Mononuclear cell (primary cell): Measurements from ENCODE around the gene FBP1. TPM values are rescaled to one million over a fixed set of nuclear protein-coding genes. Genes with fewer than 3 reads are reported as not detected.

Experiments
- H3K27me3 ChIP-seq: 2 replicates; pipeline ENCODE4 v1.6.0; 2011; ENCODE audit warnings: low read length, control low read depth; ENCODE audit not compliant: insufficient read depth
- H3K4me1 ChIP-seq: 2 replicates; pipeline ENCODE4 v1.5.1; 2011; ENCODE audit warnings: mild to moderate bottlenecking, low read length, control low read depth; ENCODE audit not compliant: insufficient read depth
- H3K4me3 ChIP-seq: 2 replicates; pipeline ENCODE4 v1.5.1; 2011; ENCODE audit warnings: mild to moderate bottlenecking, low read length, moderate library complexity
- H3K9me3 ChIP-seq: 2 replicates; pipeline ENCODE4 v1.5.1; 2011; ENCODE audit warnings: low read depth, mild to moderate bottlenecking, control low read depth, low read length
- total RNA-seq: library from RNA; depleted of rRNA; stranded (reverse); fragments of >200 nt; gene quantifications from one replicate; pipeline ENCODE4 v1.2.3, GENCODE V29; 2012

FBP1 gene
- total RNA-seq, 1 donor = 12.2 TPM

DNA sequence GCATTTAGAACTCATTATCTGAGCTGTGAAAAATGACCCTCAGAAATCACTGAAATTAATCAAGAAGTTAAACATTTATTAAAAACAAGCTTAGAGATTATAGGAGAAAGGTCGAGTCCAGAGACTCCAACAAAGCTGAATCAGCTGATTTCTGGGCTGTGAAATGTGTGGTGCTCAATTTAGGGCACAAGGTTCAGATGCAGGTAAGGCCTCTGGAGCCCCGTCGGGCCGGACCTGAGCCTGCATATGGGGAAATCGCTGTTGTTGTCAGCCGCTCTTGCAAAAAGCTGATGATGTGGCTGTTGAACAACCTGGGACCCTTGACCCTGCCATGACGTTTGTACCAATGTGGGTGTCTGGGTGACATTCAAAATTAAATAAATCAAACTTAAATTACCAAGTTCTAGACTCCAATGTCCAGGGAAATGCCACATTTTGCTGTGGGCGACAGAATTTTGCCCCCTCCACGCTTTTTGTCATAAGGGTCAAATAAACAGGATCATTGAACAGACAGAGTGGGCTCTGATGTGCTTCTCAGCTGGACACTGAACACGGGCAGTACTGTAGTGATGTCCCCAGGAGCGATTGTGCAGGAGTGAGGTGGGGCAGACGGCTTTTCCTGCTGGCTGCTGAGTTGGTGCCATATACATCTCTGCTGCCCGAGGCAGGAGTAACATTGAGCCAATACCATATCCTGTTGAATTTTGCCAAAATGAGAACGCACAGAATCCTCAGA is 27.2 kb upstream of the FBP1 start:
- no peak overlapping the region for H3K4me3 ChIP-seq
- H3K27me3 ChIP-seq = no peaks in the 10 kb centered on the region
- H3K4me1 ChIP-seq = peaks cover 25% of the 10 kb centered on the region
- no peaks in the 10 kb centered on the region for H3K9me3 ChIP-seq

DNA sequence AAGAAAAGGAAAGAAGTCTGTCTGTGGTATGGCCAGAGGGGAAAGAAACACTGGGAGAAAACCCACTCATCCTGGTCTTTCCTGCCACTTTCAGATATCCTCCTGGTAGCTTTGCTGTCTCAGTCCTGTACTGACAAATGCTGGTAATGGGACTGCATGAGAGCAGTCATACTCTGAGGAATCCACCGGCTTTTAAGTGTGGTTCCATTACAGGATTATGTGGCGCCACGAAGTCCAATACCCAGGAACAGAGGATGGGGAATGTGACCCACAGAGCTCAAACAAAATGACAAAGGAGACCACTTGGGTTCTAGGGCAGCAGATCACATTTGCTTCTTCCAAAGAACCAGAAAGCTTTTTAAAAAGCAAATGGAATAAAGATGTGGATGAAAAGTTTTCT is 26.3 kb upstream of the FBP1 start:
- Histone ChIP-seq H3K4me1 (peaks cover 25% of the 10 kb centered on the region), H3K27me3 (no peaks in the 10 kb centered on the region), H3K4me3 (no peak overlapping the region), H3K9me3 (no peaks in the 10 kb centered on the region)

DNA sequence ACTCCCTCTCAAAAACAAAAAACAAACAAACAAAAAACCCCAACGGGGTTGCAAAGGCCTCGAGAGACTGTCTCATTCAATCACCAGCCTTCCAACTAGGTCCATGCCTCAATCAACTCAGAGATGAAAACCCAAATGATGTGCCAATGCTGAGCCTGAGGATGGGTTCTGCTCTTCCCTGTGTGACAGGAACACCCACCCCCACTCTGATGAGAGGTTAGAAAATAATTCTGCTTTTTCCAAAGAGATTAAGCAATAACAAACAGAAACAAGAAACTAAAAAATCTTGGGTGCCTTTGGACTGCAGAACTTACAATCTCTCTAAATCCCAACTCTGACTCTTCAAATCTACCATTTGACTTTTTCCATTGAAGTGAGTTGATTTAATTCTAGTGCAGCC is 25.5 kb upstream of the FBP1 start:
- H3K27me3 ChIP-seq = no peaks in the 10 kb centered on the region
- no peaks in the 10 kb centered on the region for H3K9me3 ChIP-seq
- no peak overlapping the region for H3K4me3 ChIP-seq
- peaks cover 25% of the 10 kb centered on the region for H3K4me1 ChIP-seq

DNA sequence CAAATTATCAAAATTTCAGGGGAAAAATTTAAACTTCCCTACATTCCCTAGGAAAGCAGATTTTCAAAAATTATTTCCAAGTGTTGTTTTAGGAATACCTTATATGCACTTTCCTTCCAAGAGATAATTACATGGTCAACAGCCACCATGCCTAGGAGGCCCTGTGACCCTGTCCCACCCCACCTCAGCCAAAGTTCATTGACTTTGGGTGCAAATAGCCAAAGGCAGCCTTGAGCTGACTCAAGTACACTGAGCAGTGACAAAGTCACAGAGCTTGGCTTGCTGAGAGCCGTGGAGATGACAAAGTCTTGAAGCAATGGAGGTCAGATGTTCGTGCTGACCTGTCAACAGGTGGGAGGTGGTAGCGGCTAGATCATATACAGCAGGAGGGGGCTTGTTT is 24.3 kb upstream of the FBP1 start:
- Histone ChIP-seq H3K4me3 (no peak overlapping the region), H3K9me3 (no peaks in the 10 kb centered on the region), H3K27me3 (no peaks in the 10 kb centered on the region), H3K4me1 (peaks cover 17% of the 10 kb centered on the region)

DNA sequence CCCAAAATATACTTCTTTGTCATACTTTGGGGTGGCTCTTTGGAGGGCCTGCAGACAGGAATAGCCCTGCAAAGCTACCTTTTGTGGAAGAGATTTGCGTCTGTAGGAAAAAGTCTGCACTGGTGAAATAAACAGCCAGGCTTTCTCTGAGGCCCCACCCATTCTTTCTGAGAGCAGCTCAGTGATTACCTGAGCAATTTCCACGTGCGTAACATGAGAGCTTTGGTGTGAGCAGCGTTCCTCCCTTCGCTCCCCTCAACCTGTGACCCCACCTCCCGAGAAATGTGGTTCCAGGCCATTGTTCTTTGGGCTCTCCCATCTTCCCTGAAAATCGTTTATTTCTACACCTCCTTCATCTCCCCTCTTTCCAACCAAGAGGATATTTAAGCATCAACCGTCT is 23.8 kb upstream of the FBP1 start:
- no peaks in the 10 kb centered on the region for H3K9me3 ChIP-seq
- no peaks in the 10 kb centered on the region for H3K27me3 ChIP-seq

DNA sequence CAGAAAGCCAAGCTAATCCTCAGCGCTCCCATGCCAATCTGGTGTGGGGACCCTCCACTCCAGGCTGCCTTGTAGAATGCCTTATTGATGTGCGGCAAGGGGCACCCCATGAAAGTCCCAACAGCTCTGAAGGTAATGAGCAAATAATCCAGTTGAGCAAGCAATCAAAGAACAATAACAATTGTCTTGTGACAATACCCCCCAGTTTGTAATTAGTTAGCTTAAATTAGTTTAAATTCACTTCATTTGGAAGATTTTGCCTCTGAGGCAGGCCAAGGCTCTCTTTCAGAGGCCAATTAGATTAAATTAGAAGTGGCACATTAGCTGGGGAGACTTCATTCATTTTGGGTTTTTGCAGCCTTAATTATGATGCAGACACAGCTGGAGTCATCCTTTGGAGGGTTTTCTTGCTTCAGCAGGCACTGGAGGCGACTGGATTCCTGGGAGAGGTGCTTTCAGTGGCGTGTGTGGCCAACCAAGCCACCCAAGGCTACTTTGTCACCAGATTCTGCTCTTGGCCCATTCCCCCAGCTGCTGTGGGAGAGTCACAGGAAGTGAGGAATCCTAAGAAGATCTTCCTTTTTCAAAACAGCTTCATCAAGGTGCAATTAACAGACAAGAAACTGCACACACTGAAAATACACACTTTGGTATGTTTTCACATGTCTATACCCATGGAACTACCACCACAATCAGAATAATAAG is 17.9 kb upstream of the FBP1 start:
- Histone ChIP-seq H3K4me1 (peaks cover 51% of the 10 kb centered on the region), H3K27me3 (no peaks in the 10 kb centered on the region), H3K9me3 (no peaks in the 10 kb centered on the region), H3K4me3 (no peak overlapping the region)

More for the DNA sequence above, 23.8 kb upstream of the FBP1 start:
- H3K4me3 ChIP-seq = no peak overlapping the region
- peaks cover 16% of the 10 kb centered on the region for H3K4me1 ChIP-seq

DNA sequence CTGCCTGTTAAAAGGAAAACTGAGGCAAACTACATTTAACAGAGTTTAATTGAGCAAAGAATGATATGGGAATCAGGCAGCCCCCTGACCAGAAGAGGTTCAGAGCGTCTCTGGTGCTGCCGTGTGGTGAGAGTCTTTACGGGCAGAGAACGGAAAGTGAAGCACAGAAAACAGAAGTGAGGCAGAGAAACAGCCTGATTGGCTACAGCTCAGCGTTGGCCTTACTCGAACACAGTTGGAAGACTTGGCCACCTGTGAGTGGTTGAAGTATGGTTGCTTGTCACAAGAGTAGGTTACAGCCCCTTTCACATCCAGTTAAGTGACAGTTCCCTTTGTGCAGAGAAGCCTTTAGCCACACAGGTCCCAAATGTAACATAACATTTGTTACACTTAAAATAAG is 16.9 kb upstream of the FBP1 start:
- peaks cover 61% of the 10 kb centered on the region for H3K4me1 ChIP-seq
- H3K27me3 ChIP-seq = no peaks in the 10 kb centered on the region
- no peaks in the 10 kb centered on the region for H3K9me3 ChIP-seq
- H3K4me3 ChIP-seq = peak overlapping the region; percentile 6

DNA sequence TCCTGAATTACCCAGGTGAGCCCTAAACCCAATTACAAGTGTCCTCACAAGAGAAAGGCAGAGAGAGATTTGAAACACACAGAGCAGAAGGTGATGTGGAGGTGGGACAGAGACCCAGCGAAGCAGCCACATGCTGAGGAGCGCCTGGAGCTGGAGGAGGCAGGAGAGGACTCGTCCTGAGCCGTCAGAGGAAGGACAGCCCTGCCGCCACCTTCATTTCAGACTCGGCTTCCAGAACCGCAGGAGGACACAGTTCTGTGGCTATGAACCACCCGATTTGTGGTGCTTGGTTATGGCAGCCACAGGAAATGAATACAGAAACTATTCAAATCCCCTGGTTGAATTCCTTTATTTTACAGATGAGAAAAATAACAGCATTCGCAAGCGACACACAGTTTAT is 16.4 kb upstream of the FBP1 start:
- peaks cover 65% of the 10 kb centered on the region for H3K4me1 ChIP-seq
- no peaks in the 10 kb centered on the region for H3K27me3 ChIP-seq
- no peaks in the 10 kb centered on the region for H3K9me3 ChIP-seq
- peak overlapping the region; percentile 6 for H3K4me3 ChIP-seq

DNA sequence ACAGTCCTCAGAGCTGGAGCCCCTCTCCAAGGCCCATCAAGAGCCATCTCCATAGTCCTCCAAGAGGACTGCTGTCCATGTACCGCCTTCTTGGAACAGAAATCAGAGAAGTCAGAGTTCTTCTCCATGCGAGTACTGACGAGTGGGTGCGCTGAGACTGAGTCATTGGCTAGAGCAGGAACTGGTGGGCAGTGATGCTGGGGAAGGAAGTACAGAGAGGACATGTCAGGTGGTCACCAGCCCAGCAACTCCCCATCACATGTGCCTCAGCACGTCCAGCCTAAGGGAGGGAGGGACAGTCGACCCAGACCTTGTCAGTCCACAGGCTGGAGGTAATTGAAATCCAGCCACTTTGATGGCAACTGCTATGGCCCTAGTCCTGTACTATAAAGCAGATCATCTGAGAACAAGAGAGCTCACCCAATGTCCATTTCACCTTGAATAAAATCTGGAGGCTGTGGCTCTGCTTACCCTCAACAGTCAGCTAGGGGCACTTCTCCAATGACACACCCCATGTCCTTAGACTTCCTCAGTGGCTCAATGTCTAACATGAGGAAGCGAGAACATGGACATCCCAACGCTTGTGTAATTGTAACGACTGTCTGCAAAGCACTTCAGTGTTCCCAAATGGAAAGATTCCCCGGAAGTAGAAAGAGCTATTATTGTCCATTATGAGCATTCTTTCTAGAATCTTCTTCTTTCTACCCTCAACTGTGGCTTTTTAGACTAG is 15.0 kb upstream of the FBP1 start:
- Histone ChIP-seq H3K4me1 (peaks cover 79% of the 10 kb centered on the region), H3K9me3 (no peaks in the 10 kb centered on the region), H3K4me3 (no peak overlapping the region), H3K27me3 (no peaks in the 10 kb centered on the region)

DNA sequence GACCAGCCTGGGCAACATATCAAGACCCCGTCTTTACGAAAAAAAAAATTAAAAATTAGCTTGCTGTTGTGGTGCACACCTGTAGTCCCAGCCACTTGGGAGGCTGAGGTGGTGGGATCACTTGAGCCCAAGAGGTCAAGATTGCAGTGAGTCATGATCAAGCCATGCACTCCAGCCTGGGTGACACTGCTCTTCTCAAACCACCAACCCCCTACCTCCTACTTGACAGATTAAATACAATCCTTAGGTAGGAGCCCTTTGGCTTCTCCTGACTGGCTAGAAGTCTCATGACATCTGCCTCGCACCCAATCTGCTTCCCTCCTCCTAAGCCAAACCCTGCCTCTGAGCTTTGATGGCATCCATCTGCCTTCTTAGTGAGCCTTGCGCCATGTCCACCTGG is 11.6 kb upstream of the FBP1 start:
- no peak overlapping the region for H3K4me3 ChIP-seq

DNA sequence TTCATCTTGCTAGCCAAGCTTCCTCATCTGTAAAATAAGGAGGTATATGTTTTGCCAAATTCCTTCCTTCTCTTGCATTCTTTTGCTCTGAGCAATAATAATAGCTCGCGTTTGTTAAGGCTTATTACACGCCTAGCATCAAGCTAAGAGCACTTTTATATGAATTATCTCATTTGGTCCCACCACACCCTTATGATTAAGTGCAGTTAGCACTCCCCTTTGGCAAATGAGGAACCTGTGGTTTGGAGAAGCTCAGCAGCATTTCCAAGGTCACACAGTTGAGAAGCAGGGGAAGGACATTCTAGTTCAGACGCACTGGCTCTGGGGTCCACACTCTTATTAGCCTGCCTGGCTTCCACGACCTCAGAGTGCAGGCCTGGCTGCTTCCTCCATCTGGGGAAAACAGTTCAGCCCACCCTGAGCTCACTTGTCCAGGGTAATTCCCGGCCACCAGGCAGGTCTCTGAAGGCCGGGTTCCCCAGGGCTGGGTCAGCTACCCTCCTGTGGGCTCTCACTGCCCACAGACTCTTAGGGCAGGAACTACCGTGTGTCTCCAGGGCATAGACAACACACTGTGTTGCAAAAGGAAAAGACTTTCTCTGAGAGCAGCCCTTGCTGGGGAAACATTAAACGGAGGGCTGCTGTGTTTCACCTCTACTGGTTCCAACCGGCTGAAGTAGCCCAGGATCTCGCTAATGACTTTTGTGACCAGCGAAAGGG is 9.9 kb upstream of the FBP1 start:
- Histone ChIP-seq H3K27me3 (no peaks in the 10 kb centered on the region), H3K4me1 (peaks cover 65% of the 10 kb centered on the region), H3K9me3 (no peaks in the 10 kb centered on the region), H3K4me3 (no peak overlapping the region)

More for the DNA sequence above, 11.6 kb upstream of the FBP1 start:
- Histone ChIP-seq H3K4me1 (peaks cover 82% of the 10 kb centered on the region), H3K9me3 (no peaks in the 10 kb centered on the region), H3K27me3 (no peaks in the 10 kb centered on the region)

DNA sequence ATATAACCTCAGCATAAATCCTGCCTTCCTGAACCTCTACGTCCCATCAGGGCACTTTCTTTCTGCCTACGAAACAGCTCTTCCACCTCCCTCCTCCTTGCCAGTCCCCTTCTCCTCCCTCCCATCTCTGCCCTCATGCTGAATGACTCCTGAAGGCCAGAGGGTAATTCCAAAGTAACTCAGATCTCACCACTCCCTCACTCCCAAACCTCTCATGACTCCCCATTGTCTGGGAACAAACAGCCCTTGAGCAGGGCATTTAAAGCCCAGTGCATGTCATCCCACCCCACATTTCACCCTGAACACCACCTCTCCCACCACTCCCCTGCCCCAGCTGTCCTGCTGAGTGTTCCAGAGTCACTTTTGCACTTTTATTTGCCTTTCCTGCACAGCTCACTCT is 8.9 kb upstream of the FBP1 start:
- Histone ChIP-seq H3K27me3 (no peaks in the 10 kb centered on the region), H3K4me1 (peaks cover 63% of the 10 kb centered on the region), H3K4me3 (no peak overlapping the region), H3K9me3 (no peaks in the 10 kb centered on the region)

DNA sequence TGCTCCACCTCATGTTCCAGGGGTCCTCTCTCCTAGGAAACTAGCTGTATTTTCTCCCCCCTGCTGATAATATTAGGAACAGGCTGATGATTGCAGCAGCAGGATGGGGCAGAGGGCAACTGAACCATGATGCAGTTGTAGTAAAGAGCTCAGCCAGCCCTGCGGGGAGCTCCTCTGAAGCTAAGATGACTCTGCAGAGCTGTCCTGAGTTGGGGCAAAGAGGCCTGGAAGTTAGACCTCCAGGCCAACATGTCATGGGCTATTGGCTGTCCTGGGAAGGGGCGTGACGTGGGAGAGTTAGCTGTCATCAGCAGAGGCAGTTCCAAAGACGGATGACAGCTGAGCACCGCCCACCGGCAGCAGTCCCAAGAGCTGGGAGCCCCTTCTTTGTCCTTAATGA is 6.6 kb upstream of the FBP1 start:
- H3K9me3 ChIP-seq = no peaks in the 10 kb centered on the region
- H3K4me3 ChIP-seq = no peak overlapping the region
- H3K4me1 ChIP-seq = peaks cover 51% of the 10 kb centered on the region
- no peaks in the 10 kb centered on the region for H3K27me3 ChIP-seq

DNA sequence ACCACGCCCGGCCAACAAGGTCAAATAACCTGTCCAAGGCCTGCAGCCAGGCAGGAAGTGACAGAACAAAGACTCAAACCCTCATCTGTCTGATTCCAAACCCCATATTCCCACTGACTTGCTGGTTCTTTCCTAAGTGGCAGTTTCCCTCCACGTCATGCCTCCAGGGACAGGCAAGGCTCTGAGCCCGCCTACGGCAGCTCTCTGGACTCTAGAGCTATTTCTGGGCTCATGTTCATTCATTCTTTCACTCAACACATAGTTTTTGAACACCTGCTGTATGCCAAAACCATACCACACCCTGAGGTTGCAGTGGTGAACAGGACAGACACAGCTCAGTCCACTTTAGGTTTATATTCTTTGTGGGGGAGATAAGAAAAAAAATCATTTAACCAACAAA is 5.2 kb upstream of the FBP1 start:
- H3K4me3 ChIP-seq = no peak overlapping the region
- H3K9me3 ChIP-seq = no peaks in the 10 kb centered on the region
- H3K4me1 ChIP-seq = peaks cover 50% of the 10 kb centered on the region
- H3K27me3 ChIP-seq = no peaks in the 10 kb centered on the region

DNA sequence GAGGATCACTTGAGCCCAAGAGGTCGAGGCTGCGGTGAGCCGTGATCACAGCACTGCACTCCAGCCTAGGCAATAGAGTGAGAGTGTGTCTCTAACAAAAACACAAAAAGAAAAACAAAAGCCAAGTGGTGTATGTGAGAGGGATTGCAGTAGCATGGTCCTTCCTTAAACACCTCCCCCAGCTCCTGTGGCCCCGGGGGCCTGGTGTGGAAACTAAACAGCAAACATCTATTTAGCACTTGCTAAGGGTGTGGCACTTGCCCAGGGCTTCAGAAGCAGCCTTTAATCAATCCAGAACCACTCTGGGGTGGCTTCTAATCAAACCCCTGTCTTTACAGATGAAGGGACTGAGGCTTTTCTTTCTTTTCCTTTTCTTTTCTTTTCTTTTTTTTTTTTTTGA is 4.4 kb upstream of the FBP1 start:
- Histone ChIP-seq H3K27me3 (no peaks in the 10 kb centered on the region), H3K4me1 (peaks cover 46% of the 10 kb centered on the region), H3K4me3 (no peak overlapping the region), H3K9me3 (no peaks in the 10 kb centered on the region)
